H1 (cell line): ENCODE measurements around the gene OR2A25. TPM values are rescaled to one million over a fixed set of nuclear protein-coding genes. Genes with fewer than 3 reads are reported as not detected.

ENCODE experiments used
- BACH1 ChIP-seq: IDR thresholded peaks from 2 replicates; pipeline ENCODE4 v1.6.1; 2012; ENCODE audit warnings: low read length, improper control_type of control experiment
- CREB1 ChIP-seq: IDR thresholded peaks from 2 replicates; pipeline ENCODE4 v1.6.1; 2012; ENCODE audit warnings: inconsistent platforms
- EZH2 ChIP-seq: fragments of 200-600 bp; sonication (generic); IDR thresholded peaks from 2 replicates; pipeline ENCODE4 v1.7.1; 2012; ENCODE audit warnings: low read depth, mild to moderate bottlenecking, moderate library complexity, low read length, inconsistent platforms; ENCODE audit not compliant: severe bottlenecking
- MAX ChIP-seq: IDR thresholded peaks from 2 replicates; pipeline ENCODE4 v1.6.1; 2012; ENCODE audit warnings: inconsistent platforms
- TBP ChIP-seq: IDR thresholded peaks from 2 replicates; pipeline ENCODE4 v1.6.1; 2011; ENCODE audit warnings: low read depth, low read length, improper control_type of control experiment
- TEAD4 ChIP-seq: IDR thresholded peaks from 2 replicates; pipeline ENCODE4 v1.6.1; 2012; ENCODE audit warnings: low read depth, low read length, inconsistent platforms, mixed read lengths
- polyA plus RNA-seq, 7 experiments: library from polyadenylated mRNA; depleted of rRNA in 3 of 7; stranded (reverse) in 5 of 7; unstranded in 2 of 7; fragments of >200 nt in 5 of 7; fragments of 200-250 nt in 2 of 7; gene quantifications; 1 replicate in 5 of 7; 2 replicates in 1 of 7; 4 replicates in 1 of 7; pipeline versions ENCODE4 v1.2.1 to v1.2.3, GENCODE V29; 2011 to 2013; ENCODE audit warnings: missing spikeins in 2 of 7, mixed read lengths in 2 of 7
- total RNA-seq: library from RNA; stranded (reverse); fragmentation: NEBNext Ultra II Directional; extraction: Animal tissue kit (Norgen Biotek cat#: 25700); gene quantifications from 2 replicates; pipeline ENCODE4 v1.2.1, GENCODE V29; 2021
- TF ChIP-seq, protein P1 (sequence below): fragments of 300-600 bp; sonication (generic); IDR thresholded peaks from 2 replicates; pipeline ENCODE4 v1.7.1; 2012; ENCODE audit warnings: low read length, moderate library complexity, mild to moderate bottlenecking, inconsistent platforms; ENCODE audit not compliant: insufficient replicate concordance
- TF ChIP-seq, protein P2 (sequence below): IDR thresholded peaks from 2 replicates; pipeline ENCODE4 v1.6.1; 2011; ENCODE audit warnings: low read depth, mild to moderate bottlenecking, low read length; ENCODE audit not compliant: insufficient read depth

The OR2A25 gene
- total and polyA plus RNA-seq, 2 of the 8 experiments (the other 6 are each of a cell fraction or from before 2014, with no cell fraction given): not detected

DNA sequence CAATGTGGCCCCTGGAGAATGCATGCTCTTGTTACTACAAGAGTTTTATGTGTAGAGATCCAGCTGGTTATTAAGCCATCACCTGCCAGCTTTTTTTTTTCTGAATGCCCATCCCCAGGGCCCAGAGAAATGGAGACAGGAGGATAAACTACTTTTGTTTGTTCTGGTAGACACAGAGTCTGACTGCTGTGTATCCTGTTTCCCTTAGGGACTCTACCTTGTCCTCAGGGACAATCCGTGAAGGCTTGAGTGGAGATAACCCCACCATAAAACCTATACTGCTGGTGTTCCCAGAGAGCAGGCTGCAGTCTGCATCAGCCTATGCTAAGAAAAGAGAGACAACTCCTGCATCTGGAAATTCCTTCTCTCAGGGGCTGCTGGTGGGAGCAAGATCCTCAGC is 21.0 kb upstream of the OR2A25 start, which contains the start of gene OR2A5 (continued):
- TF ChIP-seq, protein P1, sequence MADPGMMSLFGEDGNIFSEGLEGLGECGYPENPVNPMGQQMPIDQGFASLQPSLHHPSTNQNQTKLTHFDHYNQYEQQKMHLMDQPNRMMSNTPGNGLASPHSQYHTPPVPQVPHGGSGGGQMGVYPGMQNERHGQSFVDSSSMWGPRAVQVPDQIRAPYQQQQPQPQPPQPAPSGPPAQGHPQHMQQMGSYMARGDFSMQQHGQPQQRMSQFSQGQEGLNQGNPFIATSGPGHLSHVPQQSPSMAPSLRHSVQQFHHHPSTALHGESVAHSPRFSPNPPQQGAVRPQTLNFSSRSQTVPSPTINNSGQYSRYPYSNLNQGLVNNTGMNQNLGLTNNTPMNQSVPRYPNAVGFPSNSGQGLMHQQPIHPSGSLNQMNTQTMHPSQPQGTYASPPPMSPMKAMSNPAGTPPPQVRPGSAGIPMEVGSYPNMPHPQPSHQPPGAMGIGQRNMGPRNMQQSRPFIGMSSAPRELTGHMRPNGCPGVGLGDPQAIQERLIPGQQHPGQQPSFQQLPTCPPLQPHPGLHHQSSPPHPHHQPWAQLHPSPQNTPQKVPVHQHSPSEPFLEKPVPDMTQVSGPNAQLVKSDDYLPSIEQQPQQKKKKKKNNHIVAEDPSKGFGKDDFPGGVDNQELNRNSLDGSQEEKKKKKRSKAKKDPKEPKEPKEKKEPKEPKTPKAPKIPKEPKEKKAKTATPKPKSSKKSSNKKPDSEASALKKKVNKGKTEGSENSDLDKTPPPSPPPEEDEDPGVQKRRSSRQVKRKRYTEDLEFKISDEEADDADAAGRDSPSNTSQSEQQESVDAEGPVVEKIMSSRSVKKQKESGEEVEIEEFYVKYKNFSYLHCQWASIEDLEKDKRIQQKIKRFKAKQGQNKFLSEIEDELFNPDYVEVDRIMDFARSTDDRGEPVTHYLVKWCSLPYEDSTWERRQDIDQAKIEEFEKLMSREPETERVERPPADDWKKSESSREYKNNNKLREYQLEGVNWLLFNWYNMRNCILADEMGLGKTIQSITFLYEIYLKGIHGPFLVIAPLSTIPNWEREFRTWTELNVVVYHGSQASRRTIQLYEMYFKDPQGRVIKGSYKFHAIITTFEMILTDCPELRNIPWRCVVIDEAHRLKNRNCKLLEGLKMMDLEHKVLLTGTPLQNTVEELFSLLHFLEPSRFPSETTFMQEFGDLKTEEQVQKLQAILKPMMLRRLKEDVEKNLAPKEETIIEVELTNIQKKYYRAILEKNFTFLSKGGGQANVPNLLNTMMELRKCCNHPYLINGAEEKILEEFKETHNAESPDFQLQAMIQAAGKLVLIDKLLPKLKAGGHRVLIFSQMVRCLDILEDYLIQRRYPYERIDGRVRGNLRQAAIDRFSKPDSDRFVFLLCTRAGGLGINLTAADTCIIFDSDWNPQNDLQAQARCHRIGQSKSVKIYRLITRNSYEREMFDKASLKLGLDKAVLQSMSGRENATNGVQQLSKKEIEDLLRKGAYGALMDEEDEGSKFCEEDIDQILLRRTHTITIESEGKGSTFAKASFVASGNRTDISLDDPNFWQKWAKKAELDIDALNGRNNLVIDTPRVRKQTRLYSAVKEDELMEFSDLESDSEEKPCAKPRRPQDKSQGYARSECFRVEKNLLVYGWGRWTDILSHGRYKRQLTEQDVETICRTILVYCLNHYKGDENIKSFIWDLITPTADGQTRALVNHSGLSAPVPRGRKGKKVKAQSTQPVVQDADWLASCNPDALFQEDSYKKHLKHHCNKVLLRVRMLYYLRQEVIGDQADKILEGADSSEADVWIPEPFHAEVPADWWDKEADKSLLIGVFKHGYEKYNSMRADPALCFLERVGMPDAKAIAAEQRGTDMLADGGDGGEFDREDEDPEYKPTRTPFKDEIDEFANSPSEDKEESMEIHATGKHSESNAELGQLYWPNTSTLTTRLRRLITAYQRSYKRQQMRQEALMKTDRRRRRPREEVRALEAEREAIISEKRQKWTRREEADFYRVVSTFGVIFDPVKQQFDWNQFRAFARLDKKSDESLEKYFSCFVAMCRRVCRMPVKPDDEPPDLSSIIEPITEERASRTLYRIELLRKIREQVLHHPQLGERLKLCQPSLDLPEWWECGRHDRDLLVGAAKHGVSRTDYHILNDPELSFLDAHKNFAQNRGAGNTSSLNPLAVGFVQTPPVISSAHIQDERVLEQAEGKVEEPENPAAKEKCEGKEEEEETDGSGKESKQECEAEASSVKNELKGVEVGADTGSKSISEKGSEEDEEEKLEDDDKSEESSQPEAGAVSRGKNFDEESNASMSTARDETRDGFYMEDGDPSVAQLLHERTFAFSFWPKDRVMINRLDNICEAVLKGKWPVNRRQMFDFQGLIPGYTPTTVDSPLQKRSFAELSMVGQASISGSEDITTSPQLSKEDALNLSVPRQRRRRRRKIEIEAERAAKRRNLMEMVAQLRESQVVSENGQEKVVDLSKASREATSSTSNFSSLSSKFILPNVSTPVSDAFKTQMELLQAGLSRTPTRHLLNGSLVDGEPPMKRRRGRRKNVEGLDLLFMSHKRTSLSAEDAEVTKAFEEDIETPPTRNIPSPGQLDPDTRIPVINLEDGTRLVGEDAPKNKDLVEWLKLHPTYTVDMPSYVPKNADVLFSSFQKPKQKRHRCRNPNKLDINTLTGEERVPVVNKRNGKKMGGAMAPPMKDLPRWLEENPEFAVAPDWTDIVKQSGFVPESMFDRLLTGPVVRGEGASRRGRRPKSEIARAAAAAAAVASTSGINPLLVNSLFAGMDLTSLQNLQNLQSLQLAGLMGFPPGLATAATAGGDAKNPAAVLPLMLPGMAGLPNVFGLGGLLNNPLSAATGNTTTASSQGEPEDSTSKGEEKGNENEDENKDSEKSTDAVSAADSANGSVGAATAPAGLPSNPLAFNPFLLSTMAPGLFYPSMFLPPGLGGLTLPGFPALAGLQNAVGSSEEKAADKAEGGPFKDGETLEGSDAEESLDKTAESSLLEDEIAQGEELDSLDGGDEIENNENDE: no peak
- TF ChIP-seq, protein P2, sequence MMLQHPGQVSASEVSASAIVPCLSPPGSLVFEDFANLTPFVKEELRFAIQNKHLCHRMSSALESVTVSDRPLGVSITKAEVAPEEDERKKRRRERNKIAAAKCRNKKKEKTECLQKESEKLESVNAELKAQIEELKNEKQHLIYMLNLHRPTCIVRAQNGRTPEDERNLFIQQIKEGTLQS: no peak
- no peak for TF ChIP-seq TBP
- no peak for TF ChIP-seq TEAD4
- TF ChIP-seq CREB1: no peak
- no peak for TF ChIP-seq MAX
- no peak for TF ChIP-seq EZH2
- no peak for TF ChIP-seq BACH1
